IPS DF 19.7 (cell line): ENCODE results near the gene FOLR3.
"Not testable (repeated sequence)": the region's sequence is repeated elsewhere in the genome, so short reads cannot be mapped to it uniquely, and the experiment has no call there.

Experiments used
- DNase-seq: peaks from one replicate; pipeline ENCODE4 v3.0.0-alpha.2; 2013; ENCODE audit warnings: low read depth, low spot score

Gene FOLR3

GRCh38 chr11:72135473-72135872, at the start of gene FOLR3:
Gene FOLR3, plus strand, starts transcription at chr11:72135725. Its CDS starts 228 bp downstream, at chr11:72135953.
- DNase-seq, result not testable (repeated sequence)

GRCh38 chr11:72088076-72088808, 47.3 kb upstream of the FOLR3 start:
- DNase-seq, result no peak

- no peak for DNase-seq
These were observed 44.2 kb upstream of the FOLR3 start for GRCh38 chr11:72091292-72091691.

- DNase-seq, result no peak
These were observed 36.8 kb upstream of the FOLR3 start for GRCh38 chr11:72098741-72099140.

- DNase-seq, result no peak
These were observed 35.5 kb upstream of the FOLR3 start for GRCh38 chr11:72100009-72100408.

GRCh38 chr11:72100462-72100861, 35.1 kb upstream of the FOLR3 start:
- no peak for DNase-seq

- DNase-seq, result no peak
These were observed 33.4 kb upstream of the FOLR3 start for GRCh38 chr11:72102162-72102561.

- DNase-seq, result no peak
These were observed 32.9 kb upstream of the FOLR3 start for GRCh38 chr11:72102631-72102945.

- DNase-seq, result peak; percentile 96
These were observed 32.4 kb upstream of the FOLR3 start, which contains the start of gene LAMTOR1 for GRCh38 chr11:72102946-72103753. Gene LAMTOR1, minus strand, starts transcription at chr11:72103297. Its CDS starts 73 bp downstream, at chr11:72103224.

GRCh38 chr11:72103754-72104167, 31.8 kb upstream of the FOLR3 start:
- no peak for DNase-seq

GRCh38 chr11:72105888-72106287, 29.6 kb upstream of the FOLR3 start, which contains the start of gene TOMT:
Gene TOMT, plus strand, starts transcription at chr11:72105924. Its CDS starts 28 bp downstream, at chr11:72105952.
- DNase-seq, result no peak

- DNase-seq, result no peak
These were observed 24.0 kb upstream of the FOLR3 start for GRCh38 chr11:72111300-72112142.

GRCh38 chr11:72112143-72112977, 23.2 kb upstream of the FOLR3 start, which contains the start of gene ANAPC15:
Gene ANAPC15, minus strand, starts transcription at chr11:72112695. Its CDS starts 1,419 bp downstream, at chr11:72111276.
- peak; percentile 98 for DNase-seq

GRCh38 chr11:72112978-72113808, 22.3 kb upstream of the FOLR3 start:
- DNase-seq, result no peak

- no peak for DNase-seq
These were observed 21.0 kb upstream of the FOLR3 start for GRCh38 chr11:72114570-72114969.

- no peak for DNase-seq
These were observed 19.3 kb upstream of the FOLR3 start for GRCh38 chr11:72116019-72116755.

- DNase-seq, result no peak
These were observed 16.3 kb upstream of the FOLR3 start for GRCh38 chr11:72119198-72119597.

- no peak for DNase-seq
These were observed 14.6 kb upstream of the FOLR3 start for GRCh38 chr11:72120930-72121329.

GRCh38 chr11:72122607-72123006, 12.9 kb upstream of the FOLR3 start:
- DNase-seq, result no peak
